SH-SY5Y (cell line): ENCODE data around the gene ASB4.

ENCODE experiments used
- GATA2 ChIP-seq: IDR thresholded peaks from 2 replicates; pipeline ENCODE4 v1.6.1; 2011; ENCODE audit warnings: mild to moderate bottlenecking, low read depth, low read length
- GATA3 ChIP-seq: IDR thresholded peaks from 2 replicates; pipeline ENCODE4 v1.6.1; 2011; ENCODE audit warnings: low read depth, mild to moderate bottlenecking, low read length, moderate library complexity

DNA sequence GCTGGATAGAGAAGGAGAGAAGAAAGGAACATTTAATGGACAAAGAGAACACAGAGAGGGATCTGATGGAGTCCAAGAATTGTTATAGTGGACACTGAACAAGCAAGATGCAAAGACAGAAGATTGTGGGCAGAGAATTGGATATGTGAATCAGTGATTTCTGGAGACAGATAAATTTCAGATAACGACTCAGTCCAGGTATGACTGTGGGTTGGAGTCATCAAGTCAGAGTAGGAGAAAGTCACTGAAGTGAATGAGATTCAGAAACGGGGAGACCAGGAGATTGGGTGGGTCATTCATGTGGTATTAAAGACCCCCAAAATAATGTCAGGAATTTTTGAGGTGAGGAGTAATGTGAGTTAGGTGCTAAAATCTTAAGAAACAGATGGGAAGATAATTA lies 23.0 kb downstream of the ASB4 start:
- TF ChIP-seq GATA2 (no peak), GATA3 (no peak)
